ENCODE measurements around the gene ABAT. TPM values are rescaled to one million over a fixed set of nuclear protein-coding genes. Genes with fewer than 3 reads are reported as not detected.

ABAT gene
- total and polyA plus RNA-seq, 7 donors = 0.55 to 1.7 (median 0.79) TPM

DNA sequence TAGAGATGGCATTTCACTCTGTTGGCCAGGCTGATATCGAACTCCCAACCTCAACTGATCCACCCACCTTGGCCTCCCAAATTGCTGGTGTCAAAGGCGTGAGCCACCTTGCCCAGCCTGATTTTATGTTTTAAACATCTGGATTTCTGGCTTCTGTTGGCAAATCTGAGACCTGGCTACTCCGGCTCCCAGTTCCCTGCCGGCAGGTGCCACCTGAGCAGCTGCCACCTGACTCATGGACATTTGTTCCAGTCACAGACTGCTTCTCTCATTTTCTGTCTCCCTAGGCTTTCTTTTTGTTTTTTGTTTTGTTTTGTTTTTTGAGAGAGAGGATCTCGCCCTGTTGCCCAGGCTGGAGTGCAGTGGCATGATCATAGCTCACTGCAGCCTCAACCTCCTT is 132.8 kb downstream of the ABAT start:
- H3K36me3 ChIP-seq (ENCODE audit: insufficient read depth in 1 of 2, low read depth in 1 of 2) = peaks cover 25 to 100% of the 10 kb centered on the region in 2 donors
- no peak for ATAC-seq
- TF ChIP-seq CTCF (IDR thresholded peaks at IDR 0.05) = no peak

DNA sequence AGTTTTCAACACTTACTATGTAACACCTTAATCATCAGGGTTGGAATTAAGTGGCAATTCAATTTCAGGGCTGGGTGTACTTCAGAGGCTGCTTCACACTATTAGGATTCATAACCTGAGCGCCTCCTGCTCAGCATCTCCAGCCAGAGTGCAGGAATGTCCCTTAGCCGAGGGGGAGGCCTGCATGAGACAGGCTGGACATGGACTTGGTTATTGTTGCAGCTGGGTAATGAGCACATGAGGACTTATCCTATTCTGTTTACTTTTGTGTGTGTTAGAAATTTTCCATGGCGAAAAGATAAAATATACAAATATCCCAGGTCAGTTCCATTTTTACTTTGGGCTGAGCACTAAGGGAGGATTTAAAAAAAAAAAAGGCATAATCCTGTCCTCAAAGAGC is 133.6 kb downstream of the ABAT start:
- no peak for DNase-seq
- Histone ChIP-seq H3K27me3 (ENCODE audit: insufficient read depth in 3 of 3, low read length in 2 of 3) (no peaks in the 10 kb centered on the region), H3K4me1 (no peaks in the 10 kb centered on the region), H3K36me3 (ENCODE audit: insufficient read depth in 1 of 2, low read depth in 1 of 2) (peaks cover 28 to 100% of the 10 kb centered on the region in 2 donors), H3K27ac (no peak overlapping the region), H3K9me3 (no peaks in the 10 kb centered on the region), H3K4me3 (no peak overlapping the region)
- TF ChIP-seq CTCF (IDR thresholded peaks at IDR 0.05) = no peak
- intact Hi-C loops (cut with DNase I) = no loop called here
- 97 to 99% (median 97%) methylated on average over 3 of the region's 3 CpGs for WGBS, 3 donors
- ATAC-seq = no peak

More for the DNA sequence above, 132.8 kb downstream of the ABAT start:
- no peaks in the 10 kb centered on the region for H3K9me3 ChIP-seq
- no peak overlapping the region for H3K27ac ChIP-seq
- no peaks in the 10 kb centered on the region for H3K4me1 ChIP-seq
- no peak for DNase-seq
- H3K27me3 ChIP-seq (ENCODE audit: insufficient read depth in 3 of 3, low read length in 2 of 3) = no peaks in the 10 kb centered on the region
- WGBS, 3 donors = 91 to 98% (median 97%) methylated on average over 5 of the region's 5 CpGs
- intact Hi-C loops (cut with DNase I) = no loop called here
- no peak overlapping the region for H3K4me3 ChIP-seq

- intact Hi-C loops (cut with DNase I) = no loop called here
- Histone ChIP-seq H3K27me3 (ENCODE audit: insufficient read depth in 3 of 3, low read length in 2 of 3) (no peaks in the 10 kb centered on the region), H3K27ac (no peak overlapping the region), H3K4me1 (no peaks in the 10 kb centered on the region), H3K4me3 (no peak overlapping the region), H3K9me3 (no peaks in the 10 kb centered on the region), H3K36me3 (ENCODE audit: insufficient read depth in 1 of 2, low read depth in 1 of 2) (peaks cover 27 to 100% of the 10 kb centered on the region in 2 donors)
- TF ChIP-seq CTCF (IDR thresholded peaks at IDR 0.05) = no peak
- DNase-seq (peak in 1 of 2 donors; percentile 75), ATAC-seq (no peak)
- WGBS, 3 donors = 65 to 77% (median 67%) methylated on average over 11 of the region's 11 CpGs
Observed at GRCh38 chr16:8808613-8809353, 134.4 kb downstream of the ABAT start.

- ATAC-seq (no peak), DNase-seq (no peak)
- intact Hi-C loops (cut with DNase I) = no loop called here
- Histone ChIP-seq H3K27ac (no peak overlapping the region), H3K27me3 (ENCODE audit: insufficient read depth in 3 of 3, low read length in 2 of 3) (no peaks in the 10 kb centered on the region), H3K4me3 (no peak overlapping the region), H3K9me3 (no peaks in the 10 kb centered on the region), H3K4me1 (no peaks in the 10 kb centered on the region), H3K36me3 (ENCODE audit: insufficient read depth in 1 of 2, low read depth in 1 of 2) (peaks cover 30 to 99% of the 10 kb centered on the region in 2 donors)
- TF ChIP-seq CTCF (IDR thresholded peaks at IDR 0.05) = no peak
- 78 to 88% (median 85%) methylated on average over 12 of the region's 12 CpGs for WGBS, 3 donors
Observed at GRCh38 chr16:8812162-8812843, 137.9 kb downstream of the ABAT start.
